K562 (cell line): Measurements from ENCODE around the gene BORA. TPM values are rescaled to one million over a fixed set of nuclear protein-coding genes. Genes with fewer than 3 reads are reported as not detected.

Experiments used
- ARID3A ChIP-seq: IDR thresholded peaks from 2 replicates; pipeline ENCODE4 v1.6.1; 2012; ENCODE audit warnings: low read depth, low read length, improper control_type of control experiment, borderline replicate concordance
- BRCA1 ChIP-seq, 2 experiments: fragments of 450-650 bp in 1 of 2; sonication (generic) in 1 of 2; formaldehyde crosslinking in 1 of 2; IDR thresholded peaks; 2 replicates each; pipeline versions ENCODE4 v1.5.0 to v1.6.1; 2017 to 2020; ENCODE audit warnings: mild to moderate bottlenecking in 1 of 2, missing genetic modification reagents in 1 of 2
- DEAF1 ChIP-seq: fragments of 450-650 bp; formaldehyde crosslinking; IDR thresholded peaks from 2 replicates; pipeline ENCODE4 v1.4.0; 2020; ENCODE audit warnings: mild to moderate bottlenecking, moderate library complexity
- ETS1 ChIP-seq: conservative IDR thresholded peaks from 2 replicates; pipeline ENCODE4 v1.6.1; 2011; ENCODE audit warnings: low read depth, mild to moderate bottlenecking, low read length; ENCODE audit not compliant: control insufficient read depth
- GABPA ChIP-seq: fragments of 200-800 bp; sonication (Bioruptor generic); conservative IDR thresholded peaks from 2 replicates; pipeline ENCODE4 v1.6.1; 2016; ENCODE audit warnings: low read depth, missing genetic modification characterization, missing compliant biosample characterization
- HIVEP1 ChIP-seq: fragments of 250-450 bp; sonication (Bioruptor Pico); IDR thresholded peaks from 2 replicates; pipeline ENCODE4 v1.4.0; 2020; ENCODE audit warnings: mild to moderate bottlenecking
- JUNB ChIP-seq: fragments of 450-650 bp; formaldehyde crosslinking; conservative IDR thresholded peaks from 2 replicates; pipeline ENCODE4 v1.4.0; 2020; ENCODE audit warnings: mild to moderate bottlenecking
- MCM7 ChIP-seq, 2 experiments: fragments of 450-650 bp; IDR thresholded peaks; 2 replicates each; pipeline ENCODE4 v1.6.1; 2016 to 2018
- NFE2 ChIP-seq: IDR thresholded peaks from 2 replicates; pipeline ENCODE4 v1.6.1; 2014; ENCODE audit warnings: antibody characterized with exemption, low read depth
- POLR2AphosphoS5 ChIP-seq: IDR thresholded peaks from 2 replicates; pipeline ENCODE4 v1.6.1; 2011; ENCODE audit warnings: mild to moderate bottlenecking, low read depth, low read length, moderate library complexity; ENCODE audit not compliant: control insufficient read depth, insufficient read depth
- POU5F1 ChIP-seq: fragments of 150-350 bp; IDR thresholded peaks from 2 replicates; pipeline ENCODE4 v1.6.1; 2014; ENCODE audit warnings: borderline replicate concordance, low read length, low read depth, mild to moderate bottlenecking; ENCODE audit not compliant: partially characterized antibody
- PPARD ChIP-seq: fragments of 250-450 bp; sonication (Bioruptor Pico); IDR thresholded peaks from 2 replicates; pipeline ENCODE4 v1.8.0; 2022; ENCODE audit warnings: inconsistent platforms, mild to moderate bottlenecking, moderate library complexity
- PRPF4 ChIP-seq: fragments of 200-400 bp; formaldehyde crosslinking; IDR thresholded peaks from one replicate; pipeline ENCODE4 v1.6.1; 2017; ENCODE audit warnings: low read length, low read depth, mild to moderate bottlenecking; ENCODE audit not compliant: insufficient read depth, poor library complexity, severe bottlenecking
- TCFL5 ChIP-seq: fragments of 250-450 bp; sonication (Bioruptor Pico); conservative IDR thresholded peaks from 2 replicates; pipeline ENCODE4 v1.6.1; 2021; ENCODE audit warnings: mild to moderate bottlenecking, moderate library complexity, matching md5 sums
- ZBTB43 ChIP-seq: sonication (generic); formaldehyde crosslinking; IDR thresholded peaks from 2 replicates; pipeline ENCODE4 v1.8.0; 2023; ENCODE audit warnings: mild to moderate bottlenecking, missing genetic modification reagents
- ZNF165 ChIP-seq: fragments of 250-450 bp; sonication (Bioruptor Pico); IDR thresholded peaks from 2 replicates; pipeline ENCODE4 v1.4.0; 2020; ENCODE audit warnings: borderline replicate concordance
- ZNF740 ChIP-seq, 3 experiments: fragments of 200-800 bp in 1 of 3; sonication (Bioruptor generic) in 1 of 3; sonication (generic) in 1 of 3; formaldehyde crosslinking in 1 of 3; IDR thresholded peaks; 2 replicates each; pipeline versions ENCODE4 v1.6.1 to v1.8.0; 2016 to 2022; ENCODE audit warnings: mild to moderate bottlenecking in 2 of 3, missing compliant biosample characterization in 2 of 3, missing genetic modification characterization in 2 of 3, missing genetic modification reagents in 1 of 3
- ZNF76 ChIP-seq: fragments of 250-450 bp; sonication (Bioruptor Pico); IDR thresholded peaks from 2 replicates; pipeline ENCODE4 v1.4.0; 2020; ENCODE audit warnings: mild to moderate bottlenecking, moderate library complexity, borderline replicate concordance
- polyA plus RNA-seq, 8 experiments: library from polyadenylated mRNA; depleted of rRNA in 4 of 8; stranded (reverse) in 5 of 8; unstranded in 3 of 8; fragments of >200 nt; fragmentation: Nextera tagmentation in 2 of 8; fragmentation: Illumina TruSeq in 1 of 8; extraction: Ambion mirVana in 2 of 8; extraction: Trizol in 1 of 8; gene quantifications; 2 replicates each; pipeline versions ENCODE4 v1.2.1 to v1.2.3, GENCODE V29; 2011 to 2014; ENCODE audit warnings: inconsistent platforms in 1 of 8, missing spikeins in 1 of 8
- total RNA-seq, 7 experiments: library from RNA; depleted of rRNA in 6 of 7; stranded (reverse); fragments of >200 nt in 6 of 7; fragmentation: Illumina TruSeq in 2 of 7; extraction: Trizol in 2 of 7; gene quantifications; 2 replicates each; pipeline versions ENCODE4 v1.2.1 to v1.2.3, GENCODE V29; 2011 to 2021; ENCODE audit warnings: low replicate concordance in 1 of 7

The BORA gene
- total and polyA plus RNA-seq, 9 of the 15 experiments (the other 6 are each of a cell fraction or from before 2014, with no cell fraction given): 12.4 to 21.5 (median 18.2) TPM

- TF ChIP-seq TCFL5: no peak
- TF ChIP-seq ZNF165 (CRISPR knock-in tag): no peak
- no peak for TF ChIP-seq JUNB (CRISPR knock-in tag)
- no peak for TF ChIP-seq ARID3A
- TF ChIP-seq BRCA1 (IDR thresholded peaks at IDR 0.05): no peak
- no peak for TF ChIP-seq BRCA1 (CRISPR knock-in tag; IDR thresholded peaks at IDR 0.05)
- no peak for TF ChIP-seq HIVEP1 (CRISPR knock-in tag)
- no peak for TF ChIP-seq PRPF4
- TF ChIP-seq PPARD (CRISPR knock-in tag): no peak
- no peak for TF ChIP-seq DEAF1 (CRISPR knock-in tag)
- TF ChIP-seq GABPA (tag): peak; percentile 95
- no peak for TF ChIP-seq MCM7 (IDR thresholded peaks at IDR 0.05)
- TF ChIP-seq ETS1: 0 out of 2 replicates have a peak, but pooled peaks have one; percentile 33
- peak; percentile 71 for TF ChIP-seq POLR2AphosphoS5
- no peak for TF ChIP-seq ZNF740 (CRISPR knock-in tag; IDR thresholded peaks at IDR 0.05)
- TF ChIP-seq ZNF740 (tag; IDR thresholded peaks at IDR 0.05): no peak
- no peak for TF ChIP-seq ZBTB43
- no peak for TF ChIP-seq POU5F1
- TF ChIP-seq NFE2: no peak
- no peak for TF ChIP-seq ZNF76 (CRISPR knock-in tag)
Measured at GRCh38 chr13:72781451-72782439, 54.0 kb downstream of the BORA start, which contains the start of the genes DIS3 and PIBF1 (continued).
